ENCODE data around the gene C3orf18.

C3orf18 gene

GRCh38 chr3:50603261-50604109 is 35.9 kb upstream of the C3orf18 start:
- no peak for DNase-seq (ENCODE audit: low read depth)

GRCh38 chr3:50602595-50603191 is 35.1 kb upstream of the C3orf18 start:
- no peak for DNase-seq (ENCODE audit: low read depth)

GRCh38 chr3:50600841-50601591 is 33.5 kb upstream of the C3orf18 start:
- DNase-seq (ENCODE audit: low read depth) = peak; percentile 71

GRCh38 chr3:50600141-50600753 is 32.7 kb upstream of the C3orf18 start:
- DNase-seq (ENCODE audit: low read depth) = no peak

GRCh38 chr3:50599716-50600118 is 32.2 kb upstream of the C3orf18 start:
- DNase-seq (ENCODE audit: low read depth) = no peak

GRCh38 chr3:50599115-50599715 is 31.7 kb upstream of the C3orf18 start:
- DNase-seq (ENCODE audit: low read depth) = no peak

GRCh38 chr3:50594253-50594785 is 26.8 kb upstream of the C3orf18 start:
- DNase-seq (ENCODE audit: low read depth) = no peak

GRCh38 chr3:50592568-50592967 is 25.0 kb upstream of the C3orf18 start:
- DNase-seq (ENCODE audit: low read depth) = no peak

- no peak for DNase-seq (ENCODE audit: low read depth)
These were observed 23.7 kb upstream of the C3orf18 start for GRCh38 chr3:50591196-50591741.

- DNase-seq (ENCODE audit: low read depth) = no peak
These were observed 21.3 kb upstream of the C3orf18 start for GRCh38 chr3:50588759-50589433.

- no peak for DNase-seq (ENCODE audit: low read depth)
These were observed 20.5 kb upstream of the C3orf18 start for GRCh38 chr3:50587806-50588758.

- DNase-seq (ENCODE audit: low read depth) = no peak
These were observed 19.8 kb upstream of the C3orf18 start for GRCh38 chr3:50587373-50587772.

GRCh38 chr3:50586763-50587070 is 19.2 kb upstream of the C3orf18 start:
- DNase-seq (ENCODE audit: low read depth) = no peak

- DNase-seq (ENCODE audit: low read depth) = no peak
These were observed 18.6 kb upstream of the C3orf18 start for GRCh38 chr3:50585919-50586762.

- DNase-seq (ENCODE audit: low read depth) = no peak
These were observed 16.8 kb upstream of the C3orf18 start for GRCh38 chr3:50584391-50584790.

GRCh38 chr3:50583897-50584296 is 16.4 kb upstream of the C3orf18 start:
- DNase-seq (ENCODE audit: low read depth) = no peak

- no peak for DNase-seq (ENCODE audit: low read depth)
These were observed 14.5 kb upstream of the C3orf18 start for GRCh38 chr3:50582083-50582482.

GRCh38 chr3:50581459-50581842 is 13.9 kb upstream of the C3orf18 start:
- DNase-seq (ENCODE audit: low read depth) = no peak

Data from HS-27A (cell line).